SU-DHL-6 (cell line): ENCODE measurements around the gene MYL12B.

Experiments
- H2AFZ ChIP-seq: fragments of 200-600 bp; sonication (generic); 2 replicates; pipeline ENCODE4 v1.6.1; 2014; ENCODE audit warnings: low read depth, mild to moderate bottlenecking, moderate library complexity, mixed read lengths, antibody characterized with exemption, low read length; ENCODE audit not compliant: severe bottlenecking
- H3F3A ChIP-seq: fragments of 200-600 bp; shearing (Covaris generic); 2 replicates; pipeline ENCODE4 v1.6.0; 2016; ENCODE audit warnings: antibody characterized with exemption, mild to moderate bottlenecking; ENCODE audit not compliant: insufficient read depth
- H3K27ac ChIP-seq: fragments of 200-600 bp; sonication (generic); 2 replicates; pipeline ENCODE4 v1.5.1; 2016; ENCODE audit warnings: low read depth, mild to moderate bottlenecking, low read length, moderate library complexity, mixed read lengths
- H3K27me3 ChIP-seq: fragments of 200-600 bp; sonication (generic), shearing (Covaris generic); 2 replicates; pipeline ENCODE4 v1.6.0; 2014; ENCODE audit warnings: mild to moderate bottlenecking, low read length
- H3K36me3 ChIP-seq: fragments of 200-600 bp; sonication (generic); 2 replicates; pipeline ENCODE4 v1.6.1; 2014; ENCODE audit warnings: mild to moderate bottlenecking, low read length, mixed read lengths
- H3K4me2 ChIP-seq: fragments of 300-600, 200-600 bp; shearing (Covaris generic), sonication (generic); 2 replicates; pipeline ENCODE4 v1.6.0; 2014; ENCODE audit warnings: low read length, low read depth, mild to moderate bottlenecking; ENCODE audit not compliant: poor library complexity, severe bottlenecking
- H3K4me3 ChIP-seq: fragments of 200-600 bp; sonication (generic); 2 replicates; pipeline ENCODE4 v1.5.1; 2014; ENCODE audit warnings: antibody characterized with exemption, low read length, mild to moderate bottlenecking, mixed read lengths; ENCODE audit not compliant: insufficient read depth, poor library complexity, severe bottlenecking
- H3K79me2 ChIP-seq: fragments of 200-600 bp; sonication (generic); 2 replicates; pipeline ENCODE4 v1.6.1; 2014; ENCODE audit warnings: mild to moderate bottlenecking, low read length, moderate library complexity; ENCODE audit not compliant: insufficient read depth
- H3K9ac ChIP-seq: fragments of 200-600 bp; sonication (generic); 2 replicates; pipeline ENCODE4 v1.7.0; 2014; ENCODE audit warnings: mild to moderate bottlenecking, low read length
- H3K9me2 ChIP-seq: fragments of 200-600 bp; sonication (generic); replicated peaks from 2 replicates; pipeline ENCODE4 v1.6.1; 2014; ENCODE audit warnings: low read length; ENCODE audit not compliant: insufficient read depth
- H3K9me3 ChIP-seq: fragments of 200-600 bp; sonication (generic); 2 replicates; pipeline ENCODE4 v1.6.1; 2014; ENCODE audit warnings: low read length, mixed read lengths; ENCODE audit not compliant: insufficient read depth
- H4K20me1 ChIP-seq: fragments of 200-600 bp; sonication (generic); 2 replicates; pipeline ENCODE4 v1.6.1; 2014; ENCODE audit warnings: low read depth, mild to moderate bottlenecking, antibody characterized with exemption, low read length, moderate library complexity, mixed read lengths
- CTCF ChIP-seq: fragments of 200-600 bp; sonication (generic); IDR thresholded peaks from one replicate; pipeline ENCODE4 v1.5.1; 2017; ENCODE audit warnings: antibody characterized with exemption, mild to moderate bottlenecking, low read length, moderate library complexity; ENCODE audit not compliant: insufficient read depth, poor library complexity, severe bottlenecking
- EZH2phosphoT487 ChIP-seq: fragments of 200-600 bp; sonication (generic), shearing (Covaris generic); conservative IDR thresholded peaks from 2 replicates; pipeline ENCODE4 v1.6.1; 2018; ENCODE audit warnings: mild to moderate bottlenecking, antibody characterized with exemption, low read length, moderate library complexity, mixed read lengths

MYL12B gene

GRCh38 chr18:3294435-3295080 is 32.6 kb downstream of the MYL12B start:
- Histone ChIP-seq H3K36me3 (no peaks in the 10 kb centered on the region), H4K20me1 (no peaks in the 10 kb centered on the region), H3K9me2 (no peaks in the 10 kb centered on the region), H3K4me2 (no peak overlapping the region), H3F3A (no peaks in the 10 kb centered on the region), H2AFZ (no peak overlapping the region), H3K27ac (no peak overlapping the region), H3K79me2 (no peaks in the 10 kb centered on the region), H3K27me3 (no peaks in the 10 kb centered on the region), H3K9ac (no peak overlapping the region), H3K9me3 (no peaks in the 10 kb centered on the region), H3K4me3 (no peak overlapping the region)
- TF ChIP-seq EZH2phosphoT487 = no peak
- TF ChIP-seq CTCF = no peak

- no peaks in the 10 kb centered on the region for H3K36me3 ChIP-seq
- peak overlapping the region; percentile 74 for H3K4me3 ChIP-seq
- H3K79me2 ChIP-seq = no peaks in the 10 kb centered on the region
- no peaks in the 10 kb centered on the region for H3K9me3 ChIP-seq
- H3K9ac ChIP-seq = peak overlapping the region; percentile 71
- no peaks in the 10 kb centered on the region for H3F3A ChIP-seq
- H3K27me3 ChIP-seq = no peaks in the 10 kb centered on the region
- H3K4me2 ChIP-seq = peak overlapping the region; percentile 61
- H3K27ac ChIP-seq = no peak overlapping the region
- TF ChIP-seq EZH2phosphoT487 = no peak
- TF ChIP-seq CTCF = peak; percentile 81
- no peaks in the 10 kb centered on the region for H3K9me2 ChIP-seq
- no peaks in the 10 kb centered on the region for H4K20me1 ChIP-seq
- peak overlapping the region; percentile 90 for H2AFZ ChIP-seq
Observed at GRCh38 chr18:3297025-3297984, 35.4 kb downstream of the MYL12B start.

GRCh38 chr18:3304832-3305231 is 42.9 kb downstream of the MYL12B start:
- no peak overlapping the region for H3K27ac ChIP-seq
- no peaks in the 10 kb centered on the region for H3K36me3 ChIP-seq
- H3K9me2 ChIP-seq = no peaks in the 10 kb centered on the region
- H4K20me1 ChIP-seq = no peaks in the 10 kb centered on the region
- H3K4me3 ChIP-seq = no peak overlapping the region
- no peaks in the 10 kb centered on the region for H3K27me3 ChIP-seq
- H3F3A ChIP-seq = no peaks in the 10 kb centered on the region
- TF ChIP-seq CTCF = no peak
- TF ChIP-seq EZH2phosphoT487 = no peak
- no peaks in the 10 kb centered on the region for H3K79me2 ChIP-seq
- no peak overlapping the region for H2AFZ ChIP-seq
- no peak overlapping the region for H3K9ac ChIP-seq
- H3K9me3 ChIP-seq = no peaks in the 10 kb centered on the region
- no peak overlapping the region for H3K4me2 ChIP-seq
